H1 (cell line): ENCODE data around the gene MEIS2. TPM values are rescaled to one million over a fixed set of nuclear protein-coding genes. Genes with fewer than 3 reads are reported as not detected.

Source experiments
- CBX8 ChIP-seq: fragments of 300-800, 300-1000 bp; sonication (generic); IDR thresholded peaks from 2 replicates; pipeline ENCODE4 v1.7.1; 2016; ENCODE audit warnings: low read depth, low read length, borderline replicate concordance
- GTF2F1 ChIP-seq: IDR thresholded peaks from 2 replicates; pipeline ENCODE4 v1.6.1; 2012; ENCODE audit warnings: low read depth, low read length, improper control_type of control experiment, borderline replicate concordance
- HDAC2 ChIP-seq, 2 experiments: fragments of 300-600 bp in 1 of 2; sonication (generic) in 1 of 2; IDR thresholded peaks; 2 replicates each; pipeline ENCODE4 v1.6.1; 2011 to 2012; ENCODE audit warnings: low read depth in 2 of 2, low read length in 2 of 2, mild to moderate bottlenecking in 2 of 2, moderate library complexity in 2 of 2, borderline replicate concordance in 1 of 2, inconsistent platforms in 1 of 2
- HDAC6 ChIP-seq: IDR thresholded peaks from one replicate; pipeline ENCODE4 v1.7.1; 2012; ENCODE audit warnings: low read depth, mild to moderate bottlenecking, inconsistent platforms, low read length, moderate library complexity
- KDM4A ChIP-seq: IDR thresholded peaks from one replicate; pipeline ENCODE4 v1.7.1; 2012; ENCODE audit warnings: low read depth, mild to moderate bottlenecking, moderate library complexity, low read length, inconsistent platforms; ENCODE audit not compliant: severe bottlenecking
- SAP30 ChIP-seq: fragments of 300-600 bp; sonication (generic); IDR thresholded peaks from 2 replicates; pipeline ENCODE4 v1.7.1; 2012; ENCODE audit warnings: low read length, moderate library complexity, mild to moderate bottlenecking, inconsistent platforms; ENCODE audit not compliant: insufficient read depth, insufficient replicate concordance
- SIRT6 ChIP-seq: IDR thresholded peaks from one replicate; pipeline ENCODE4 v1.7.1; 2012; ENCODE audit warnings: low read length, inconsistent platforms
- SRF ChIP-seq: IDR thresholded peaks from 2 replicates; pipeline ENCODE4 v1.6.1; 2011; ENCODE audit warnings: mild to moderate bottlenecking, low read depth, low read length, moderate library complexity
- YY1 ChIP-seq: IDR thresholded peaks from 2 replicates; pipeline ENCODE4 v1.6.1; 2011; ENCODE audit warnings: low read depth, mild to moderate bottlenecking, low read length
- polyA plus RNA-seq, 7 experiments: library from polyadenylated mRNA; depleted of rRNA in 3 of 7; stranded (reverse) in 5 of 7; unstranded in 2 of 7; fragments of >200 nt in 5 of 7; fragments of 200-250 nt in 2 of 7; gene quantifications; 1 replicate in 5 of 7; 2 replicates in 1 of 7; 4 replicates in 1 of 7; pipeline versions ENCODE4 v1.2.1 to v1.2.3, GENCODE V29; 2011 to 2013; ENCODE audit warnings: missing spikeins in 2 of 7, mixed read lengths in 2 of 7
- total RNA-seq: library from RNA; stranded (reverse); fragmentation: NEBNext Ultra II Directional; extraction: Animal tissue kit (Norgen Biotek cat#: 25700); gene quantifications from 2 replicates; pipeline ENCODE4 v1.2.1, GENCODE V29; 2021

MEIS2 gene
- total and polyA plus RNA-seq, 2 of the 8 experiments (the other 6 are each of a cell fraction or from before 2014, with no cell fraction given) = 0.22 to 1.2 TPM

DNA sequence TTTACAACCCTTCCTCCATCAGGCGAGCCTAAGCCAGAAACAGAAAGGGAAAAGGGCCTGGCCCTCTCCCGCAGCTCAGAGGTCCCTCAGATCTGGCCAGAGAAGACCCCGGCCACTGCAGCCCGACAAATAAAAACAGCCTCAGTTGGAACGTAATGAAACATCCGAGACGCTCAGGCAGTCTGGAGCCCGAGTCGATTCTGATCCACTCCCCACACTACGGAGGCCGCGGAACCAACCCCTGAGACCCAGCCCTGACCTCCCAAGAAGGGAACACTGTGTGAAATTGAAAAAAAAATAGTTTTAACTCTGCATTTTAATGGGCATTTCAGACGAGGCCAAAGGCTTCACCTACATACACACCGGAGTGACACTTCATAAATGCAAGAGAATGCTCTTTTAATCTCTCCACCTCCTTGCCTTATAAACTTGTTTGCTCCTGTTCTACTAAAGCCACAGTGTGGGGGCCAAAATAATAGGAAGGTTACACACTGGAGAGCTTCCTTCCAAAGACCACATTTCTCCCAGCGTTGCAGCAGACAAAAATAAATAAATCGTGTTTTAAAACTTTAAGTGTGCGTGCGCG, 3.7 kb downstream of the MEIS2 start (continued):
- TF ChIP-seq HDAC6 (no peak), SAP30 (no peak), YY1 (no peak), KDM4A (no peak), CBX8 (peak; percentile 66; the same call in 1 of the 2 replicates), GTF2F1 (no peak), SIRT6 (no peak), SRF (no peak), HDAC2 (IDR thresholded peaks at IDR 0.05; ENCODE audit: borderline replicate concordance in 1 of 2, low read depth in 2 of 2, low read length in 2 of 2) (no peak)
- TF ChIP-seq, all 59 proteins: peak for 5
